Neural cell (in vitro differentiated cells): ENCODE measurements around the gene SLC38A1. TPM values are rescaled to one million over a fixed set of nuclear protein-coding genes. Genes with fewer than 3 reads are reported as not detected.

Source experiments
- H2AFZ ChIP-seq: fragments of 200-600, 300-800 bp; sonication (generic), shearing (Covaris generic); 2 replicates; pipeline ENCODE4 v1.6.0; 2014; ENCODE audit warnings: low read depth, mild to moderate bottlenecking, antibody characterized with exemption, low read length, moderate library complexity
- H3F3A ChIP-seq: fragments of 200-600 bp; shearing (Covaris generic); 2 replicates; pipeline ENCODE4 v1.6.1; 2016; ENCODE audit warnings: mild to moderate bottlenecking, moderate library complexity, mixed read lengths, antibody characterized with exemption, low read length; ENCODE audit not compliant: insufficient read depth, poor library complexity, severe bottlenecking
- H3K27ac ChIP-seq: fragments of 200-600, 300-800 bp; sonication (generic), shearing (Covaris generic); 2 replicates; pipeline ENCODE4 v1.5.1; 2014; ENCODE audit warnings: mild to moderate bottlenecking, low read length, moderate library complexity
- H3K27me3 ChIP-seq: fragments of 300-800, 200-600 bp; sonication (generic), shearing (Covaris generic); 2 replicates; pipeline ENCODE4 v1.6.0; 2014; ENCODE audit warnings: mild to moderate bottlenecking, low read depth, low read length, moderate library complexity; ENCODE audit not compliant: insufficient read depth
- H3K36me3 ChIP-seq: fragments of 300-800, 200-600 bp; sonication (generic), shearing (Covaris generic); 2 replicates; pipeline ENCODE4 v1.5.1; 2014; ENCODE audit warnings: mild to moderate bottlenecking, antibody characterized with exemption, low read length, moderate library complexity; ENCODE audit not compliant: insufficient read depth
- H3K4me2 ChIP-seq: fragments of 300-800, 200-600 bp; sonication (generic), shearing (Covaris generic); 2 replicates; pipeline ENCODE4 v1.6.0; 2014; ENCODE audit warnings: mild to moderate bottlenecking, low read length
- H3K4me3 ChIP-seq: fragments of 300-800, 200-600 bp; sonication (generic), shearing (Covaris generic); 2 replicates; pipeline ENCODE4 v1.5.1; 2014; ENCODE audit warnings: mild to moderate bottlenecking, low read length, moderate library complexity
- H3K79me2 ChIP-seq: fragments of 200-600 bp; shearing (Covaris generic); replicated peaks from 2 replicates; pipeline ENCODE4 v1.6.0; 2014; ENCODE audit warnings: mild to moderate bottlenecking, low read length, moderate library complexity; ENCODE audit not compliant: insufficient read depth
- H3K9ac ChIP-seq: fragments of 300-800, 200-600 bp; sonication (generic), shearing (Covaris generic); 2 replicates; pipeline ENCODE4 v1.6.1; 2016; ENCODE audit warnings: mild to moderate bottlenecking, low read length, mixed read lengths
- H3K9me2 ChIP-seq: fragments of 200-600 bp; shearing (Covaris generic); 2 replicates; pipeline ENCODE4 v1.6.1; 2016; ENCODE audit warnings: mild to moderate bottlenecking, low read length, mixed read lengths; ENCODE audit not compliant: insufficient read depth
- H3K9me3 ChIP-seq: fragments of 200-600, 300-800 bp; sonication (generic), shearing (Covaris generic); 2 replicates; pipeline ENCODE4 v1.6.1; 2016; ENCODE audit warnings: mild to moderate bottlenecking, mixed run types, low read length, moderate library complexity, mixed read lengths
- H4K20me1 ChIP-seq: fragments of 200-600 bp; shearing (Covaris generic); 2 replicates; pipeline ENCODE4 v1.6.1; 2016; ENCODE audit warnings: mild to moderate bottlenecking, mixed run types; ENCODE audit not compliant: insufficient read depth
- CTCF ChIP-seq: fragments of 450-650 bp; IDR thresholded peaks from 2 replicates; pipeline ENCODE4 v1.5.1; 2014; ENCODE audit warnings: antibody characterized with exemption, mild to moderate bottlenecking, moderate library complexity; ENCODE audit not compliant: poor library complexity, severe bottlenecking
- EP300 ChIP-seq: fragments of 450-650 bp; conservative IDR thresholded peaks from 2 replicates; pipeline ENCODE4 v1.6.1; 2014; ENCODE audit warnings: antibody characterized with exemption, mild to moderate bottlenecking, moderate library complexity; ENCODE audit not compliant: poor library complexity, severe bottlenecking
- EZH2 ChIP-seq: fragments of 200-600, 300-800 bp; shearing (Covaris generic), sonication (generic); IDR thresholded peaks from 2 replicates; pipeline ENCODE4 v1.6.1; 2014; ENCODE audit warnings: antibody characterized with exemption, low read length, borderline replicate concordance, mild to moderate bottlenecking; ENCODE audit not compliant: insufficient read depth, poor library complexity, severe bottlenecking
- MXI1 ChIP-seq: fragments of 450-650 bp; conservative IDR thresholded peaks from 2 replicates; pipeline ENCODE4 v1.6.1; 2014; ENCODE audit warnings: antibody characterized with exemption, mild to moderate bottlenecking; ENCODE audit not compliant: poor library complexity, severe bottlenecking
- POLR2AphosphoS5 ChIP-seq: IDR thresholded peaks from 2 replicates; pipeline ENCODE4 v1.6.1; 2012
- RAD21 ChIP-seq: fragments of 450-650 bp; conservative IDR thresholded peaks from 2 replicates; pipeline ENCODE4 v1.6.1; 2014; ENCODE audit warnings: antibody characterized with exemption, mild to moderate bottlenecking, moderate library complexity
- REST ChIP-seq: IDR thresholded peaks from 2 replicates; pipeline ENCODE4 v1.6.1; 2012; ENCODE audit warnings: borderline replicate concordance
- SMC3 ChIP-seq: fragments of 450-650 bp; conservative IDR thresholded peaks from 2 replicates; pipeline ENCODE4 v1.6.1; 2014; ENCODE audit warnings: antibody characterized with exemption, mild to moderate bottlenecking, moderate library complexity; ENCODE audit not compliant: poor library complexity
- TAF1 ChIP-seq: IDR thresholded peaks from 2 replicates; pipeline ENCODE4 v1.6.1; 2012; ENCODE audit warnings: low read depth
- polyA plus RNA-seq: library from polyadenylated mRNA; depleted of rRNA; stranded (reverse); fragments of >200 nt; gene quantifications from 2 replicates; pipeline ENCODE4 v1.2.3, GENCODE V29; 2014

Gene SLC38A1
- polyA plus RNA-seq, 1 donor from 2014 or later = 124 TPM

- H3K27me3 ChIP-seq = no peaks in the 10 kb centered on the region
- H3K79me2 ChIP-seq = no peaks in the 10 kb centered on the region
- no peak overlapping the region for H2AFZ ChIP-seq
- H3K27ac ChIP-seq = no peak overlapping the region
- H3K9me3 ChIP-seq = no peaks in the 10 kb centered on the region
- H4K20me1 ChIP-seq = no peaks in the 10 kb centered on the region
- no peaks in the 10 kb centered on the region for H3F3A ChIP-seq
- H3K9me2 ChIP-seq = no peaks in the 10 kb centered on the region
- no peak overlapping the region for H3K4me3 ChIP-seq
- no peak overlapping the region for H3K4me2 ChIP-seq
- TF ChIP-seq REST (no peak), POLR2AphosphoS5 (no peak), EZH2 (no peak), TAF1 (no peak), RAD21 (no peak), SMC3 (no peak), CTCF (no peak), MXI1 (no peak), EP300 (no peak)
- no peaks in the 10 kb centered on the region for H3K36me3 ChIP-seq
- H3K9ac ChIP-seq = no peak overlapping the region
Observed at GRCh38 chr12:46159309-46159901, 109.4 kb downstream of the SLC38A1 start.

- Histone ChIP-seq H3F3A (no peaks in the 10 kb centered on the region), H2AFZ (no peak overlapping the region), H4K20me1 (no peaks in the 10 kb centered on the region), H3K9ac (no peak overlapping the region), H3K27ac (no peak overlapping the region), H3K36me3 (no peaks in the 10 kb centered on the region), H3K4me3 (no peak overlapping the region), H3K9me2 (no peaks in the 10 kb centered on the region), H3K79me2 (no peaks in the 10 kb centered on the region), H3K4me2 (no peak overlapping the region), H3K9me3 (no peaks in the 10 kb centered on the region), H3K27me3 (no peaks in the 10 kb centered on the region)
- TF ChIP-seq EP300 = no peak
- TF ChIP-seq CTCF = no peak
- TF ChIP-seq REST = no peak
- no peak for TF ChIP-seq RAD21
Observed at GRCh38 chr12:46158501-46158900, 110.3 kb downstream of the SLC38A1 start.
